ENCODE results near the gene MINDY4.
A peak's percentile ranks its signal among the peaks of the same experiment; 100 is the strongest.

MINDY4 gene

GRCh38 chr7:30743371-30744074 lies 27.7 kb upstream of the MINDY4 start:
- DNase-seq, result no peak

GRCh38 chr7:30744075-30744417 lies 27.2 kb upstream of the MINDY4 start:
- DNase-seq, result no peak

DNA sequence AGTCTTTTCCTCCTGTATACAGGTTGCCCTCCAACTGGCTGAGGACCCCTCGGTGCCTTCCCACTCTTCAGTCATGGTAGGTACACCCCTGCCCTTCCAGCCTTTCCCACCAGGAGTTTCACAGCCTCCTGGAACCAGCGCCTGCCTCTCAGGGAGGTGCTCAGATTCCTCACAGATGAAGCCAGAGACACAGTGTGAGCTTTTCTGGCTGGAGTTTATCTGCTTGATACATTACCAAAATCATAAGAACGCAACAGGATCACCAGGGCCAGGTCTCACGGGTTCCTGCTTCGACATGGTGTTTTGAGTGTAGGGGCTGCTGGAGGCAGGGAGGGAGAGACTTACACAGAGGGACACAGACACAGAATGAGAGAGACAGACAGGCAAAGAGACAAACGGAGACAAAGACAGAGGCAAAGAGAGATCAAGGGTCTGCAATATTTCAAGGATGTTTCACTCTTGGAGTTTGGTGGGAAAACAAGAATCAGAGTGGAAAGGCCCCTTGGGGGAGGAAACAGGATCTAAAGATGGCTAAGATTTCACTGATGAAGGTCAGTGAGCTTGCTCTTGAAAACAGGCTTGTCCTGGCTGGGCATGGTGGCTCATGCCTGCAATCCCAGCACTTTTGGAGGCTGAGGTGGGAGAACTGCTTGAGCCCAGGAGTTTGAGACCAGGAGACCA lies 25.8 kb upstream of the MINDY4 start:
- DNase-seq, result no peak

GRCh38 chr7:30750010-30750409 lies 21.2 kb upstream of the MINDY4 start:
- DNase-seq, result no peak

GRCh38 chr7:30750683-30751650 lies 20.2 kb upstream of the MINDY4 start:
- DNase-seq, result no peak

GRCh38 chr7:30751696-30752273 lies 19.4 kb upstream of the MINDY4 start, which contains the start of gene INMT:
Gene INMT, plus strand, starts transcription at chr7:30752135. Its CDS starts 16 bp downstream, at chr7:30752151.
- DNase-seq, result no peak

- DNase-seq, result no peak
Observed at GRCh38 chr7:30752484-30752883, 18.7 kb upstream of the MINDY4 start.

- DNase-seq, result no peak
Observed at GRCh38 chr7:30752979-30753378, 18.2 kb upstream of the MINDY4 start.

GRCh38 chr7:30754315-30754877 lies 16.8 kb upstream of the MINDY4 start:
- DNase-seq, result no peak

- DNase-seq, result no peak
Observed at GRCh38 chr7:30755384-30756154, 15.6 kb upstream of the MINDY4 start.

GRCh38 chr7:30757342-30757692 lies 13.9 kb upstream of the MINDY4 start:
- no peak for DNase-seq

GRCh38 chr7:30760514-30761213 lies 10.6 kb upstream of the MINDY4 start:
- DNase-seq, result no peak

DNA sequence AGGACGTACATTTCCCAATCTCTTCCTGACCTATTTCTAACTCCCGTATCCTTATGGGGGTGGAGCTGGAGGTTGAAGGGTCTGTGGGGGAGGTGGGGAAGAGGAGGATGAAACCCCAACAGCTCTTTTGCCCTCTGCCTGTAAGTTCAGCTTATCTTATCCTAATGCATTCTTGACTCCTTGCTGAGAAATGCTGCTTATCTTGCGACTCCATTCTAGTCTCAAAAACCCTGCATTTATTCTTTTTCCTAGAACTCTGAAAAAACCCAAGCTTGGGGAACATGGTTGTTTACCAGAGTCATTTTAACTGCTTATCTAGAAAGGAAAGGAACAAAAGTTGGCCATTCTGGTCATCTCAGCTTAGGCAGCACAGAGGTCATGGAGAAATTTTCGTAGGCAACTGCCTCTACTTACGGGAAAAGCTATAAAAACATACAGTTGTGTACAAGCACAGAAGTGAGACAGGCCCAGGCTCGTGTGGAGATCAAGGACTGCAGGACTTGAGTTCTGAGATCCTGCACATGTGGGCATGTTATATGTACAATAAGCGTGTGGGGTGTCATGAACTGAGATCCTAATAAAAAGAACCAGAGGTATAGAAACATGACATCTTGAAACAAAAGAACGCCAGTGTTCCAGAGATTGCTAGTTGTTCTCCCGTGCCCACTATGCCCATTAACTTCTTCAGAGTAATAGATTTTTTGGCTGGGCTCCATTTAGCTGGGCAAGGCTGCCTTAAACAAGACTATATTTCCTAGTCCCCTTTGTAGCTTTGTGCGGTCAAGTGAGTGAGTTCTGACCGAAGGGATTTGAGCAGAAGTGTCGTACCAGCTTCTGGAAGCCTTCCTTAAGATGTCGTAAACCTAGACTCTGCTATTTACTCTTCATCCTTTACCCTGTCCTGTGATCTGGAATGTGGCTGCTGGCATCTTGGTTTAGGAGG lies 9.7 kb upstream of the MINDY4 start:
- no peak for DNase-seq

GRCh38 chr7:30764030-30764975 lies 6.9 kb upstream of the MINDY4 start:
- DNase-seq, result no peak

GRCh38 chr7:30765408-30765807 lies 5.8 kb upstream of the MINDY4 start:
- no peak for DNase-seq

DNA sequence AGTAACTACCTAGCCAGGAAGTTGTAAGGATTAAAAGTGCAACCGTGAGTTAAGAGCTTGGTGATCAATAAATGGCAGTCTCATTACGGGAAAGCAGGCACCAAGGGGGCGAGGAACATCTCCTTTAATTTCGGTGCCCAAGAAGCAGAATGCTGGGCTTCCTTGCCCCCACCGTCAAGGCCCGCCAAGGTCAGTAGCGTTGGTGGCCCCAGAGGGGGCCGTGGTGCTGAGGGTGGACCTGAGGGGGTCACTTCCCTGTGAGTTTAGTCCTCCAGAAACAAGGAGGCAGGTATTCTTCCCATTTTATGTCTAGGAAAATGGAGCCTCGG lies 408 bp upstream of the MINDY4 start:
- no peak for DNase-seq

DNA sequence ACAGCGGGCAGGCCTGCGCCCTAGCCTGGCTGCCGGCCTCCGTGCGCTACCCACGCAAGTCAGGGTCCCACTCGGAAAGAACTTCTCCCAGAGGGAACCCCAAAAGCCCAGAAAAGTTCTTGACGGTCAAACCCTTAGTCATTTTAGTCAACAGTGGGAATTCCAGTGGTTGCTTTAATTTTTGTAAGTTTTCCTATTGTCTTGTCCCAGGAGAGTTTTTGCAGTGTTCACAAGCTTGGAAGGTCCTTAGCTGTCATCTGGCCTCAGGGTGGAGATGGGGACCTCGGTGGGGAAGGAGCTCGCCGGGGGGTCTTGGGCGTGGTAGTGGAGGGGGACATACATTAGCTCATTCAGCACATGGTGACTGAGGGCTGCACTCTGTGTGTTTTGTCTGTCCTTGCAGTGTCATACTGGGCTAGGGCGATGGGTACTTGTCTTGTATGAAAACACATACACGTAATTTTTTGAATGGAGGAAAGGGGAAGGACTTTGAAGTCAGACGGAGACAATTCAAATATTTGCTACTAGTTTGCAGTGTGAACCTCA lies 736 bp downstream of the MINDY4 start:
- DNase-seq, result peak; percentile 5

- no peak for DNase-seq
Observed at GRCh38 chr7:30772984-30773383, 1.8 kb downstream of the MINDY4 start.

- no peak for DNase-seq
Observed at GRCh38 chr7:30775992-30776391, 4.8 kb downstream of the MINDY4 start.

Data from CD4-positive, alpha-beta T cell treated with Interleukin-6 for 4 hours (primary cell).